GM12891 (cell line): ENCODE results near the gene RMRP.

ENCODE experiments used
- PAX5 ChIP-seq: IDR thresholded peaks from 2 replicates; pipeline ENCODE4 v1.6.1; 2011; ENCODE audit warnings: low read length, moderate library complexity, mild to moderate bottlenecking; ENCODE audit not compliant: insufficient read depth, severe bottlenecking
- POLR2A ChIP-seq: IDR thresholded peaks from 2 replicates; pipeline ENCODE4 v1.6.1; 2011; ENCODE audit warnings: low read depth, low read length, control low read depth
- POLR2AphosphoS5 ChIP-seq: IDR thresholded peaks from 2 replicates; pipeline ENCODE4 v1.6.1; 2011; ENCODE audit warnings: low read depth, low read length, control low read depth
- SPI1 ChIP-seq: IDR thresholded peaks from 2 replicates; pipeline ENCODE4 v1.6.1; 2011; ENCODE audit warnings: low read depth, low read length, control low read depth
- TAF1 ChIP-seq: IDR thresholded peaks from 2 replicates; pipeline ENCODE4 v1.6.1; 2011; ENCODE audit warnings: low read depth, low read length, control low read depth

GRCh38 chr9:35684921-35685320 lies 27.1 kb upstream of the RMRP start:
- no peak for TF ChIP-seq POLR2AphosphoS5
- TF ChIP-seq TAF1, result no peak
- TF ChIP-seq POLR2A, result no peak
- no peak for TF ChIP-seq PAX5
- TF ChIP-seq SPI1, result no peak
